ENCODE data around the gene RAB39B.
"Not testable (repeated sequence)": the region's sequence is repeated elsewhere in the genome, so short reads cannot be mapped to it uniquely, and the experiment has no call there.

RAB39B gene

GRCh38 chrX:155263854-155264628 lies at the start of gene RAB39B:
TSS of gene RAB39B (minus strand) at chrX:155264491. CDS start at chrX:155264288, 203 bp downstream.
- DNase-seq: peak; percentile 40

- no peak for DNase-seq
Observed at GRCh38 chrX:155313766-155314165, 49.5 kb upstream of the RAB39B start.

GRCh38 chrX:155293771-155294170 lies 29.5 kb upstream of the RAB39B start:
- no peak for DNase-seq

- DNase-seq: no peak
Observed at GRCh38 chrX:155279873-155280272, 15.6 kb upstream of the RAB39B start.

- DNase-seq: no peak
Observed at GRCh38 chrX:155270969-155271368, 6.7 kb upstream of the RAB39B start.

GRCh38 chrX:155267995-155268394 lies 3.7 kb upstream of the RAB39B start:
- DNase-seq: not testable (repeated sequence)

GRCh38 chrX:155266439-155266838 lies 2.1 kb upstream of the RAB39B start:
- DNase-seq: no peak

- no peak for DNase-seq
Observed at GRCh38 chrX:155262970-155263754, 1.1 kb downstream of the RAB39B start.

- no peak for DNase-seq
Observed at GRCh38 chrX:155259752-155260151, 4.5 kb downstream of the RAB39B start.

GRCh38 chrX:155251391-155251790 lies 12.9 kb downstream of the RAB39B start:
- DNase-seq: no peak

GRCh38 chrX:155247497-155247896 lies 16.8 kb downstream of the RAB39B start:
- DNase-seq: no peak

GRCh38 chrX:155246748-155247147 lies 17.5 kb downstream of the RAB39B start:
- DNase-seq: no peak

- no peak for DNase-seq
Observed at GRCh38 chrX:155242300-155242699, 22.0 kb downstream of the RAB39B start.

- DNase-seq: no peak
Observed at GRCh38 chrX:155237719-155238118, 26.6 kb downstream of the RAB39B start.

- no peak for DNase-seq
Observed at GRCh38 chrX:155235891-155236290, 28.4 kb downstream of the RAB39B start.

- DNase-seq: no peak
Observed at GRCh38 chrX:155231163-155231562, 33.1 kb downstream of the RAB39B start.

GRCh38 chrX:155225774-155226173 lies 38.5 kb downstream of the RAB39B start:
- DNase-seq: no peak

GRCh38 chrX:155223746-155224145 lies 40.5 kb downstream of the RAB39B start:
- not testable (repeated sequence) for DNase-seq

- no peak for DNase-seq
Observed at GRCh38 chrX:155221351-155221750, 42.9 kb downstream of the RAB39B start.

- DNase-seq: no peak
Observed at GRCh38 chrX:155218777-155219176, 45.5 kb downstream of the RAB39B start.

- no peak for DNase-seq
Observed at GRCh38 chrX:155216940-155217440, 47.3 kb downstream of the RAB39B start.

- peak; percentile 97 for DNase-seq
Observed at GRCh38 chrX:155216179-155216939, 47.9 kb downstream of the RAB39B start, which contains the start of gene VBP1. TSS of gene VBP1 (plus strand) at chrX:155216460. CDS start at chrX:155216483, 23 bp downstream.
